ENCODE measurements around the gene GHR.

Gene GHR

GRCh38 chr5:42768106-42768504, 344.9 kb downstream of the GHR start:
- H3K9me2 ChIP-seq (replicated peaks; ENCODE audit: low read depth, low read length) = no peaks in the 10 kb centered on the region
- H3K9ac ChIP-seq (ENCODE audit: low read depth, low read length, poor library complexity, severe bottlenecking) = no peak overlapping the region
- H3K36me3 ChIP-seq (ENCODE audit: insufficient read depth, low read length) = no peaks in the 10 kb centered on the region
- H3F3A ChIP-seq (ENCODE audit: low read depth) = no peaks in the 10 kb centered on the region
- no peaks in the 10 kb centered on the region for H3K9me3 ChIP-seq (ENCODE audit: insufficient read depth, low read depth, low read length)
- no peak overlapping the region for H2AFZ ChIP-seq (ENCODE audit: low read length)
- no peaks in the 10 kb centered on the region for H3K27me3 ChIP-seq (ENCODE audit: insufficient read depth, low read length, poor library complexity, severe bottlenecking)
- no peaks in the 10 kb centered on the region for H3K79me2 ChIP-seq (ENCODE audit: insufficient read depth, low read length)
- H3K4me2 ChIP-seq (ENCODE audit: low read depth, low read length, poor library complexity, severe bottlenecking) = no peak overlapping the region
- H3K4me1 ChIP-seq (ENCODE audit: insufficient read depth, low read length, poor library complexity, severe bottlenecking) = no peaks in the 10 kb centered on the region
- H3K4me3 ChIP-seq (ENCODE audit: low read length, poor library complexity, severe bottlenecking) = no peak overlapping the region
- no peak for TF ChIP-seq EZH2phosphoT487 (IDR thresholded peaks at IDR 0.05; ENCODE audit: borderline replicate concordance)
- TF ChIP-seq, protein P1, sequence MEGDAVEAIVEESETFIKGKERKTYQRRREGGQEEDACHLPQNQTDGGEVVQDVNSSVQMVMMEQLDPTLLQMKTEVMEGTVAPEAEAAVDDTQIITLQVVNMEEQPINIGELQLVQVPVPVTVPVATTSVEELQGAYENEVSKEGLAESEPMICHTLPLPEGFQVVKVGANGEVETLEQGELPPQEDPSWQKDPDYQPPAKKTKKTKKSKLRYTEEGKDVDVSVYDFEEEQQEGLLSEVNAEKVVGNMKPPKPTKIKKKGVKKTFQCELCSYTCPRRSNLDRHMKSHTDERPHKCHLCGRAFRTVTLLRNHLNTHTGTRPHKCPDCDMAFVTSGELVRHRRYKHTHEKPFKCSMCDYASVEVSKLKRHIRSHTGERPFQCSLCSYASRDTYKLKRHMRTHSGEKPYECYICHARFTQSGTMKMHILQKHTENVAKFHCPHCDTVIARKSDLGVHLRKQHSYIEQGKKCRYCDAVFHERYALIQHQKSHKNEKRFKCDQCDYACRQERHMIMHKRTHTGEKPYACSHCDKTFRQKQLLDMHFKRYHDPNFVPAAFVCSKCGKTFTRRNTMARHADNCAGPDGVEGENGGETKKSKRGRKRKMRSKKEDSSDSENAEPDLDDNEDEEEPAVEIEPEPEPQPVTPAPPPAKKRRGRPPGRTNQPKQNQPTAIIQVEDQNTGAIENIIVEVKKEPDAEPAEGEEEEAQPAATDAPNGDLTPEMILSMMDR (conservative IDR thresholded peaks at IDR 0.05; ENCODE audit: low read length) = no peak
- H4K20me1 ChIP-seq (ENCODE audit: insufficient read depth, low read length, poor library complexity, severe bottlenecking) = no peaks in the 10 kb centered on the region

DNA sequence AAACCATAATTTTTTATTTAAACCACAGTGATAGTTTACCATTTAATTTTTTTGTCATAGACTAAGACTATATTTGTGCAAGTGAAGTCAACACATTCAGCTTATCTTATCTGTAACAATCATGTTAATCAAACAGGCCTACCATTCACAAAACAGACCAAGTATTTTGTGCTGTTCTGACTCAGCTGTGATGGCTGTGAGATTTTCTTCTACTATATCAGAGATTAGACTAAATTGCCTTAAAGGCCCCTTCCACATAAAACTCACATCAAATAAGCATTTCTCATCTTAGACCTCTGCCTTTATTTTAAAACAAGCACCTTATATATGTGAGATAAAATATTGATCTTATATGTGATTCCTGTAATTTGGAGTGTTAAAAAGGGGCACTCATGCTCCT, 346.8 kb downstream of the GHR start:
- H3K79me2 ChIP-seq (ENCODE audit: insufficient read depth, low read length) = no peaks in the 10 kb centered on the region
- no peaks in the 10 kb centered on the region for H3K9me2 ChIP-seq (replicated peaks; ENCODE audit: low read depth, low read length)
- H3F3A ChIP-seq (ENCODE audit: low read depth) = no peaks in the 10 kb centered on the region

More for the DNA sequence above, 346.8 kb downstream of the GHR start:
- Histone ChIP-seq H3K4me1 (ENCODE audit: insufficient read depth, low read length, poor library complexity, severe bottlenecking) (no peaks in the 10 kb centered on the region), H3K36me3 (ENCODE audit: insufficient read depth, low read length) (no peaks in the 10 kb centered on the region), H3K9ac (ENCODE audit: low read depth, low read length, poor library complexity, severe bottlenecking) (no peak overlapping the region), H4K20me1 (ENCODE audit: insufficient read depth, low read length, poor library complexity, severe bottlenecking) (no peaks in the 10 kb centered on the region), H2AFZ (ENCODE audit: low read length) (no peak overlapping the region), H3K27me3 (ENCODE audit: insufficient read depth, low read length, poor library complexity, severe bottlenecking) (no peaks in the 10 kb centered on the region), H3K4me3 (ENCODE audit: low read length, poor library complexity, severe bottlenecking) (no peak overlapping the region), H3K4me2 (ENCODE audit: low read depth, low read length, poor library complexity, severe bottlenecking) (no peak overlapping the region), H3K9me3 (ENCODE audit: insufficient read depth, low read depth, low read length) (no peaks in the 10 kb centered on the region)
- no peak for TF ChIP-seq EZH2phosphoT487 (IDR thresholded peaks at IDR 0.05; ENCODE audit: borderline replicate concordance)
- TF ChIP-seq, protein P1 (conservative IDR thresholded peaks at IDR 0.05; ENCODE audit: low read length) = no peak

All from Loucy (cell line).